HG02763 (cell line): ENCODE data around the gene ZNF497.
"Not testable (repeated sequence)": the region's sequence is repeated elsewhere in the genome, so short reads cannot be mapped to it uniquely, and the experiment has no call there.

Experiments
- ATAC-seq: cut with Tn5 transposase; IDR thresholded peaks from one replicate; pipeline ENCODE4 v1.9.1; 2021; ENCODE audit warnings: mild to moderate bottlenecking, moderate library complexity; ENCODE audit not compliant: unreplicated experiment

Gene ZNF497

DNA sequence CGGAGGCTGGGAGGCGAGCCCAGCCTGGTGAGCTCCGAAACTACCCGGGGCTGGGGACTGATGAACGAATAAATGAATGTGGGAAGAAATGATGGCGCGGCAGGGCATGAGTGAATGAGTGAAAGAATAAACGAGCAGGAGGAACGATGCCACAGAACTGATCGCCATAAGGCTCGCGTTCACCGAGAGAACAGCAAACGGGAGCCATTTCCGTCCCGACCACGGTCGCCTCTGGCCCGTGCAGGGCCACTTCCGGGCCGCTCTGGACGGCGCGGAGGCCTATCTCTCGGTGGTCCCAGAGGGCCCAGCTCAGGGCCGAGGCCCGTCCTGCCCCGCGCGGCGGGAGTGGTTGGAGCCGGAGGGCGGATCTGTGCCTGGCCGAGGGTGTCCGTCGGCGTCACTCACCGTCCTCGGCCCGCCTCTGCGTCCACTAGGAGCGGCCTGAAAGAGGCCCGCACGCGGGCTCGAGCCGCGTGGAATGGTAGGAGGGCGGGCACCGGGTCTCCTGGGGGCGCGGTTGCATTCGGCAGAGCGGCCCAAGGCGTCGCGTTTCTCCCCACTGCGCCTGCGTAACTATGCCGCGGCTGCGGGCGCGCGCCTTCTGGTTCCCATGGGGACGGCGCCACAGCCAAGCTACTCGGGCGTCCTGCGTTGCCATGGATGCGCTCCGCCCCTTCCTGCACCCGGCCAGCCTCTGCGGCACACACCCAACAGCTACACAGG is at the start of gene ZNF497:
TSS of gene ZNF497 (minus strand) at position 480 of the 723 bp plus-strand sequence. CDS start 5,116 bp downstream, outside the sequence.
- ATAC-seq = peak; percentile 81

DNA sequence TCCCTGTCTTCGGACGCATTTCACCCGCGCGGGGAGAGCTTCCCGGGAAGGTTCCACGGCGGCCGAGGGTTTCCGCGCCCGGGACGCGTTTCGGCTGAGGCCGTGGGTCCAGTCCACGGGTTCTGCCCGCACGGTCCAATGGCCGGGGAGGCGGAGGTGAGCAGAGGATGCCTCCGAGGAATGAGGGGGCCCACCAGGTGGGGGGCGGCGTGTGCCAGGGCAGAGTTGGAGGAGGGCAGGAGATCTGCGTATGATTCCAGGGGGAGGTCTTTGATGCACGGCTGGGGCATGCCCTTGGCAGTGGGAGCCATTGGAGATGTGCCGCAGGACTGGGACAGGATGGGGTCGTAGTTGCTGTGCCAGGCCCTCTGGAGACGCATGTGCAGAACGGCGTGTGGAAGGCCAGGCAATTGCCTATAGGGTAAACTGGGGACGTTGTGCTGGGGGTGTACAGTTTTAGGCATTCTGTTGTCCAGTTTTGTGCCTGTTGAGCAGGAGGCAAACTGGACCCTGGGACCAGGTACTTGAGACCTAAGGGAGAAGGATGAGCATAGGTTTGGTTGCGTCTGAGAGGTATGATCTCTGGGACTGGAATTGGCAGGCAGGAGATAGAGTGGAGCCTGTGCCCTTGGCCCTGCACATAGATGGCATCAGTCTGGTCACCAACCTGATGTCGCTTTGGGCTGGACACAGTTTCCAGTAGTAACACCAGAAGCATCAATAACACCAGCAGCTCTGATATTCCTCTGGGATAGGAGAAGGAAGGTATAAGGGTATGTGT is 46.6 kb upstream of the ZNF497 start:
- peak; percentile 10 for ATAC-seq

DNA sequence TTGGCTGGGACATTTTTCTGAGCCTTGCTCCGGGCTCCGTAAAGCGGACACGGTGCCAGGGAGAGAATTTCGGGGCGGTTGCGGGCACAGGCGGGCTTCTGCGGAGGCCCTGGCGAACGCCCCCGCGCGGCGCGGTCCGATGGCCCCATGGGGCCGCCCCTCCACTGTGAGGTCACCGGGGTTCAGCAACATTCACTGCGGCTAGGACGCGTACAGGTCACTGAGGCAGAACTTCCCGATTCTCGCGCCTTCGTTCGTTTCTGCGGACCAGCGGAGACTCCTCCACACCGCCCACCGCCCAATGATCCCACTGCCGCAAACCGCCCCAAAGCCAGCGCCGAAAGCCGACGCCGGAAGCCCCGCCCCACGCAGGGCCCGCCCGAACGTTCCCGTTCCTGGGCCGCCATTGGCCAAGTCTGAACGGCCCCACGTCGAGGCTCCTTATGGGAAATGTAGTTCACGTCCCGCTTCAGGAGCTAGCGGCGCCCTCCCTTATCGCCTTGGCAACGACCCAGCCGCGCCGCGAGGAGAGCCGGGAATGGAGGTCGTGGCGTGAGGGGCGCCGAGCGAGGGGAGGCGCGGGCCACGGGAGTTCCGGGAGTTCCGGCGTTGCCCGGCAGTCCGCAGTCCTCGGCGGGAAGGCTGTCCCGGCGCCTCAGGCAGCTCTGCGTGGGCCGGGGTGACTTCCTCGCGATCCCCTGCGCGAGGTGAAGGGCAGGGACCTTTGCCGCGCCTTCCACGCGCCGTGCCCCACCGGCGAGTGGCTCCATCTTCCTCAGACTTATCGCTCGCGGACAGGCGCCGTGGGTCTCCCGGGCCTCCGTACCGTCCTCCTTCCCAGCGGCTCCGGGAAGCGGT is 45.8 kb upstream of the ZNF497 start, which contains the start of gene ZNF584:
TSS of gene ZNF584 (plus strand) at position 498 of the 858 bp plus-strand sequence. CDS start 499 bp downstream, outside the sequence.
- ATAC-seq = peak; percentile 94

DNA sequence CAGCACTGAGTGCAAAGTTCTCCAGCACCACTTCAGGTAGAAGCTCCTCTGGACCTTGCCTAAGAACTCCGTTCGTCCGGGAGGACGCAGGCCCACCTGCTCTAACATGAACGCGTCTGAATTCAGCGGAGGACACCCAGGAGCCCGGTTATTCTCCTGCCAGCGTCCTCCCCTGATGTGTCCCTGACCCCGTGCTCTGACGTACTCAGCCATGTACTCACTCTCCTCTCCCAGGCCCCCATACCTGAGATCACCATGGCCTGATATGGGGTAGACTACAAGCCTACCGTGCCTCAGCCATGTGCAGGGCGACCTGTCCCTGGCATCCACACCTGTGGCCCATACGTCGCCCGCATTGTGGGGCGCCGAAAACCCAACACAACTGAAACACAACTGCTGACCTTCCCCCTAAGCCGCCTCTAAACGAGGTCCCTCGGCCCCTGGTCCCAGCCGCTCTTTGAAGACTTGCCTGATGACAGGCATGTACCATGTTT is 45.2 kb upstream of the ZNF497 start:
- no peak for ATAC-seq

DNA sequence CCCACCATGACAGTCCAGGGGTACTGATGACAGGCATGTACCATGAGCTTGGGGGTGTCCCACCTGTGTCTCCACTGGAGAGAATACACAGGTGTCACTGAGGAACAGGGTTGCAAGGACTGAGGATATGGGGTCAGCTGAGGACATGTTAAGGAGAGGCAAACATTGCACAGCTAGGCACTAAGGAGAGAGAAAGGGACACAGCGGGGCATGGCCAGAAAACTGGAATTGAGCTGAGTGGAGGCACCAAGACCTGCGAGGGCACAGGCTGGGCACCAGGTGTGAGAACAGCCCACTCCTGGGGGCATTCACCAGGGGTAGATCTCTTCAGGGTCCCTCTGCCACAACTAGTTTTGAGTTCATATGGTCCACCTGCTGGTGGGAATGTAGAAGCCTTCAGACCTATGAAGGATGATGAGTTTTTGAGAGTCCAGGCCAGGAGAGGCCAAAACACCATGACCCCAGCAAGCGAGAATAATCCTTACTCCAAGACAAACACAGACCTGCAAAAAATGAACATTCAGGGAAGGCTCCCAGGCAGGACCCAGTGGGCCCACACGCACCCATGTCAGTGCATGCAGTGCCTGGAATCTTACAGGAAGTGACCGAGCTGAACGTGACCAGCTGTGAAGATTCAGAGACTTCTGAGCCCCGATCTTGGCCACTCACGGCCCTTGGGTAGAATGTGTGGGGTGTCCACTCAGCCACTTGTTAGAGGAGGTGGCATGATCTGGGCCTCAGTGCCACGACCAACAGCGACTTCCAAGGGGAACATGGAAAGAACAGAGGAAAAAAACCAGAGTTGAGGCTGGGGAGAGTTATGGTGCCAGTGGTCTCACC is 44.5 kb upstream of the ZNF497 start:
- ATAC-seq = no peak

DNA sequence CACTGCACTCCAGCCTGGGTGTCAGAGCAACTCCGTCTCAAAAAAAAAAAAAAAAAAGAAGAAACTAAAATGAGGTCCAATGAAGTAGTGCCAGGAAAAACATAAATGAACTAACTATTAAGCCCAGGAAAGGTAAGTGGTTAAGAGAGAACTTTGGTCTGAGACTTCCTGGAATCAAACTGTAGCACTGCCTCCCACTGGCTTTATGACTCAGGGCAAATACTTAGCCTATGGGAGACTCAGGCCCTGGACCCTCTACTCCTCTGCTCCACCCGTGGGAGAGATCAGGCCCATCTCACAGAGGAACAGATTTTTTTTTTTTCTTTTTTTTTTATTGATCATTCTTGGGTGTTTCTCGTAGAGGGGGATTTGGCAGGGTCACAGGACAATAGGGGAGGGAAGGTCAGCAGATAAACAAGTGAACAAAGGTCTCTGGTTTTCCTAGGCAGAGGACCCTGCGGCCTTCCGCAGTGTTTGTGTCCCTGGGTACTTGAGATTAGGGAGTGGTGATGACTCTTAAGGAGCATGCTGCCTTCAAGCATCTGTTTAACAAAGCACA is 41.4 kb upstream of the ZNF497 start:
- not testable (repeated sequence) for ATAC-seq

DNA sequence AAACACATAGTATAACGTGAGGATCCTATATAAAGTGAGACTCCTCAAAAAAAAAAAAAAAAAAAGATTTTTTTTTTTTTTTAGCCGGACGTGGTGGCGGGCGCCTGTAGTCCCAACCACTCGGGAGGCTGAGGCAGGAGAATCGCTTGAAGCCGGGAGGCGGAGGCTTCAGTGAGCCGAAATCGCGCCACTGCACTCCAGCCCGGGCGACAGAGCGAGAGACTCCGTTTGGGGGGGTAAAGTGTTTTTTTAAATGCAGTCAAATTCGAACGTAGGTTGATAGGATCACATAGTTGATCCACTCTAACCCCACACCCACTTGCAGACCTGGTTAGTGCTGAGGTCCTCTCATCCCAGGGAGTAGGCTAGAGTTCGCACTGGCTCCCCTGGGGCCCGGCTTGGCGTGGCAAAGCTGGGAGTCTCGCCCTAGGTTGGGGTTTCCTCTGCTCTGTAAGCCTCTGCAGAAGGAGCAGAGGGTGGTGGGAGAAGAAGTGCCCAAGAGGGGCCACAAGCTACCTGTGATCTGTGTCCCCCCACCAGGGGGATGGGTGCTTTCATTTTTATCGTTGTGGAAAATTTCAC is 39.4 kb upstream of the ZNF497 start:
- ATAC-seq = no peak

DNA sequence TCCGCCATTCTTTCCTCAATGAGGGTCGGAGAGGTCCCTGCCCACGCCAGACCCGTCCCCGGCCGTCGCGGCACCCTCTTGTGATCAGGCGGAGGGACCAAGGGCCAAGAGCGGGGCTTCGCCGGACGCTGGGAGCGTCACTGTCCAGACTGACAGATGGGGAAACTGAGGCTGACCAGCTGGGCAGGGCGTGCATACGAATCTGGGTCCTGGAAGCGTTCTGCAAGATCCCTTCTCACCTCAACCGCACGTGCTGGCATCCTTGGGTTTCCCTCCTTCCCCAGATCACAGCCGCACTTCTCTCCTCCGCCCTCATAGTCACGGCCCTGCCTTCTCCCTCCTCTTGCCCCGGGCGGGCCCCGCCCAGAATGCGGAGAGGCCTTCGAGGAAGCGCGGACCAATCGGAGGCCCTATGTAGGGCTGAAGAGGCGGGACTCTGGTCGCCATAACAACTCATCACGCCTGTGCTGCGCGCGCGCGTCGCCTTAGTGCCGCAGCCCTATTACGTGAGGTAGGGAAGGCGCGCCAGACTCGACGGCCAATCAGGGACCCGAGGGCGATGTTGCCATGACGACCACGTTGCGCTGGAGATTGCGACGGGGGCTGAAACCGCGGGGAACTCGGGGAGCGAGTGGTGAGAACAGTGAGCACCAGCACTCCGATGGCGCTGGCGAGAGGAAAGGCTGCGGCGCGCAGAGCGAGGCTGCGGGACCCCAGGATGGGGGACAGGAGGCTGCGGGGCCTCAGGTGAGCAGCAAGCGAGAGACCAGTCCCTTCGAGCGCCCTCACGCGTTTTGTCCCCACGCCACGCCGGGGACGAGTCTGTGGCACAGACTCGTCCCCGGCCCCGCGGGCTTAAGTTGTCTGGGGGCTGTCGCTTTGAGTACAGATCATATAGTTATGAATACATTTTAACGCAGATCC is 38.6 kb upstream of the ZNF497 start:
- peak; percentile 99 for ATAC-seq

DNA sequence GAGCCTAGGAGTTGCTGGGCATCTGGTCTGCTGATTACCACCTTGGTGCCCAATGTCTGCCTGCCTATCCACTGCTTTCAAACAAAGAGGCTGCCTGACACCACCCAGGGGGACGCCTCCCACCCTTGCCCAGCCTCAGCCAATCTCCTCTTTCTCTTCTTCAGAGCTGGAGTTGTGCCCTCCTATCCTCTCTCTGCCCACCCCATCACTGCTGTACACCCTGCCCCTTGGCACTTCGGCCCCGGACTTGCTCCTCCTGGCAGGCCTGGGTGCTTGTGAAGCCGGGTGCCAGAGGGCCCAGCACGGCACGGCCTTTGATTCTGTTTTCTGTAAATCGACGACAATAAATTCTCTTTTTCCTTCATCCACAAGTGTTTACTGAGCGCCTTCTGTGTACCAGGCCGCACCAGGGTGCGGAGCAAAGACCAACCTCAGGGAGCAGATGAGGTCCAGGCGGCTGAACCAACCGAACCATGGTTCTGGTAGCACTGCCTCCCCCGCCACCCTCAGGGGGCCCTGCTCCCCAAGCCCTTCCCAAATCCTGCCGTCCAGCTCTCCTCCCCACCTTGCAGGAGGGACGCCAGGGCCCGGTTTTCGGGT is 37.9 kb upstream of the ZNF497 start:
- no peak for ATAC-seq

DNA sequence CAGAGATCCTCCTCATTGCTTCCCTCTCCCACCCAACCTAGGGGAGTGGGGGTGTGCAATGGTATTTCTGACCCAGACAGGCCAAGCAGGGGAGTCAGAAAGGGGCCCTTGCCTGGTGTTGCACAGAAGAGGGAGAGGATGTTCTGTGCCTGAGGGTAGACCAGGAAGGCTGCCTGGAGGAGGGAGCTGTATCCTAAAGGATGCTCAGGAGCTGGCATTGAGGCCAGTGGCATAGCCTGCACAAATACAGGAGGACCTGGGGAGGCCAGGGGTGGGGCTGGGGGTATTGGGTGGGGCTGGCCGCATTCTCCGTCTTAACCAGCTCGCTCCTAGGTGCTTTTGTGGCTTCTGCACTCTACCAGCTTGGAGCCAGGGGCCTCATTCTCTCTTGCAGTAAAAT is 37.4 kb upstream of the ZNF497 start:
- no peak for ATAC-seq

DNA sequence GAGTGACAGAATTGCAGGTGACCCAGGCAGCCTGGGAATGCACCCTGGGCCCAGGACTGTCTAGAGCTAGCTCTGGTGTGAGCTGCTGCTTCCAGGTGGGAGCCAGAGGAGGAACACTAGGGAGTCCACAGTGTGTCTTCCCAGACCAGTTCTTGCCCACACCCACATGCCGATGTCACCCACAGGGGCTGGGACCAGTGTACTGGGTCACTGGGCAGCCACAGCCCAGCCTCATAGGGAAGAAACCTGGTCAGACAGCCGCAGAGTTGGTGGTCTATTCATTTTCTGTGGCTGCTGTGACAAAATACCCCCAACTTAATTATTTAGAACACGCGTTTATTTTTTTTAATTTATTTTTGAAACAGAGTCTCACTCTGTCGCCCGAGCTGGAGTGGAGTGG is 36.0 kb upstream of the ZNF497 start:
- no peak for ATAC-seq

DNA sequence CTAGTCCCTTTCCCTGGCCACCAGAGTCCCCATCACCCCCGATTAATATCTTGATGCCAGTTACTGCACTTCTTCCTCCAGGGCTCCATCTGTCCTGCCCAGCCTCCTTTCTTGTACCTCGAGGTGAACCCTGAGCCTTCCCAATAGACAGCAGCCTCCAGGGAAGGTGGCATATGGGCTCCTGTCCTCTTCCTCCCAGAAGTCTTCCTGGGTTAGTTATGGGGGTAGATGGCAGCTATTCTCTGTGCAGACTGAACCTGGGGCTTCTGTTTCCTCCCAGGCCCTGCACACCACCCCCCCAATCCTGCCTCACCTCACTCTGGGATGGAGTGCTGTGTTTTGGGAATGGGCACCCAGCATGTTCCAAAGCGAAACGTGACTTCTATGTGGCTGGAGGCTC is 35.5 kb upstream of the ZNF497 start:
- no peak for ATAC-seq

DNA sequence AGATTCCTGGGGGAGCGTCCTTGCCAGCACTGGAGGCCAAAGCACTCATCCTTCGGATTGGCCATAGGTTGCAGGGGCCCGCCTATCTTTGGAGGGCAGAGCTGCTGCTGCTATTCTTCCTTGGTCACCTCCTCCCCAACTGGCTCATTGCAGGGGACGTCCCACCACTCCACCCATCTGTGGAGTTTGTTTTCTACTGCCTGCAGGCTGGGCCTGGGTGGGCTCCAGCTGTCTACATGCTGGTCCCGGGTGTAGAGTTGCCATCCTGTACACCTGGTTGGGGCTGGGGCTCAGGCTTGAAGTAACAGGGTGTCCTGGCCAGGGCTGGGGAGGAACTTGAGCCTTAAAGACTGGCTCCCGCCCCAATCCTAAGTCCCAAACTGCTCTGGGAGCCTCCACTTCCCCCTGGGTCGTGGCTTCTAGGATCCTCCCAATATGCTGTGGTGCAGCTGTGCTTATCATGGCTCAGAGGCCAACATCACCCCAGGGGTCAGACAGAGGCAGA is 35.0 kb upstream of the ZNF497 start:
- ATAC-seq = no peak

DNA sequence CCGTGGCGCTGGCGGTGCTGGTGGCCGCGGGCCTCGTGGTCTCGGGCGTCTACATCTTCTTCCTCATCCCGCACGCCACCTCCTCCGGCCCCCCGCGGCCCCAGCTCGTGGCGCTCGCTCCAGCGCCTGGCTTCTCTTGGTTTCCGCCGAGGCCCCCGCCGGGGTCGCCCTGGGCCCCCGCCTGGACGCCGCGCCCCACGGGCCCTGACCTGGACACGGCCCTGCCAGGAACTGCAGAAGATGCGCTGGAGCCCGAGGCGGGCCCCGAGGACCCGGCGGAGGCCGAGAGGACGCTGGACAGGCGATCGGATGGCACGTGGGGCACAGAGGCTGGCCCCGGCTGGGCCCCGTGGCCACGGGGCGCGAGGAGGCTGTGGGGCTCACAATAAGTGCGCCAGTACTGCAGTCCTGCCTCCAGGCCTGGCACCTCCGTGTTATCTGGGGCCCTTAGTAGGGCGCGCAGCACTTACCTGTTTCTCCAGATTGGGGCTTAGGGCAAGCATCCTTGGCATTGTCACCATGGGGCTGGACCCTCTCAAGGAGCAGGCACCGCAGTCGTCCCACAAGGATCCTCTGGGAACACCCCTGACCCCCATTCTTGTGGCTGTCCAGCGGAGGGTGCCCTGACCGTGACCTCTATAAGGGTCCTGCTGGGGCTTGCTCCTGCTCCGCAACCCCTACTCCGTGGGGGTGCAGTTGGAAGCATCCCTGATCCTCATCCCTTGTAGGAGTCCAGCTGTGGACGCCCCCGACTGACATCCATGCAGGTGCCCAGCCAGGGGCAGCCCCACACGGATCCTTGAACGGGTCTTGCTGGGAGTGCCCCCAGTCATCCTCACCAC is 34.4 kb upstream of the ZNF497 start:
- ATAC-seq = no peak

DNA sequence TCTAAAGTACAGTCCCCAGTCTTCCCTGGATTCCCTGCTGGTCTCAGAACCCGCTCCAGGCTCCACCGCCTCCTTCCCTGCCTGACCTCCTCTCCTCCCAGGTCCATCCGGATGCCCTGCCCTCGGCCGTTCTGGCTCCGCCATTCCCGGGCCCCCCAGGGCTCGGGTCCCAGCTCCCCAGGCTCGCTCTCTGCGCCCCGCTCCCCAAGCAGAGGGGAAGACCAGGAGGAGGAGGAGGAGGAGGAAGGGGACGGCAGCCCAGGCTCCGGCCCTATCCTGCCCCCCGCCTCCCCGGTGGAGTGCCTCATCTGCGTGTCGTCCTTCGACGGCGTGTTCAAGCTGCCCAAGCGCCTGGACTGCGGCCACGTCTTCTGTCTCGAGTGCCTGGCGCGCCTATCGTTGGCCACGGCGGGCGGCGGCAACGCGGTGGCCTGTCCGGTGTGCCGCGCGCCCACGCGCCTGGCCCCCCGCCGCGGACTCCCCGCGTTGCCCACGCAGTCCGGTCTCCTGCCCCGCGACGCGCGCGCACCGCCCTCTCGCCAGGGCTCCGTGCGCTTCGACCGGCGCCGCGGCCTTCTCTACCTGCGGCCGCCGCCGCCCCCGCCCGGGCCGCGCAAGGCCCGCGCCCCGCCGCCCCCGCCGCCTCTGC is 33.6 kb upstream of the ZNF497 start:
- no peak for ATAC-seq

DNA sequence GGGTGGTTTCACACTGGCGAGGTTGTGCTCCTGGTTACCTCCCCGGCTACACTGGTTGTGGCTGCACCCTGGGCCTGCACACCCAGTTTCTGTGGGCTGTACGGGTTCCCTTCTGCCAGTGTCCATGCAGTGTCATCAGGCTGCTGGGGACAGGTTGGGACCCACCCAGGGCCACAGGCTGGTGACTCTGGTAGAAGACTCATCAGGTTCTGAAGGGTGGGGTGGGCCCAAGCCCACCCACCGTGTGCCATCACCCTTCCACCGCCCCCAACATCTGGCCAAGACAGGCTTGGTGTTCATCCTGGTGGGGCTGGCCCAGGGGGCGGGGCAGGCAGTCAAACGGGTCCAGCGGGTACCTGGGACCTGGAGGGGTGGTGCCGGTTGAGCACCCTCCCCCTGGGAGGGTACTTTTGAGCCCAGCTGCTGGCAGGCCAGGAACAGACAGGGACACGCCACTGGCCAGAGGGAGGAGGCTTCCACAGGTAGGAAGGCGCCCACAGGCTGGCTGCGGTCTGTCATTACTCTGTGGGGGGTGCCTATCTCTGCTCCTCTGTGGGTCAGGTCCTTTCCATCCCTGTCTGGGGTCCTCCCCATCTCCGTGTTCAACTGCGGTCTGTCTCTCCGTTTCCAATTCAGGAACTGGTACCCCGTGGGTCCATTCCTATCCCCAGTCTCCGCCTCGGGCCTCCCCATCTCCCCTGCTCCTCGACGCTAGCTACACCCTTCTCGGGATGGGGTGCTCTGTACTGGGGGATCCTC is 32.8 kb upstream of the ZNF497 start, which contains the start of gene RNF225:
TSS of gene RNF225 (plus strand) at position 437 of the 759 bp plus-strand sequence. CDS start 434 bp downstream, outside the sequence.
- no peak for ATAC-seq
